Left ventricle myocardium superior (tissue), 1 donor: ENCODE results near the gene NAA38. TPM values are rescaled to one million over a fixed set of nuclear protein-coding genes. Genes with fewer than 3 reads are reported as not detected.
A peak's percentile ranks its signal among the peaks of the same experiment; 100 is the strongest.

Experiments
- ATAC-seq: fragments of 200-7000 bp; cut with Tn5 transposase; one replicate; pipeline ENCODE4 v1.9.1; 2020; ENCODE audit warnings: mild to moderate bottlenecking, moderate library complexity
- DNase-seq: peaks from one replicate; pipeline ENCODE4 v3.0.0-alpha.2; 2020
- intact Hi-C: fragments of 100-400 bp; cut with micrococcal nuclease; formaldehyde crosslinking; loops from one replicate; pipeline ENCODE4 v1.11.0; 2022
- long read RNA-seq: library from polyadenylated mRNA; unstranded; transcript quantifications from one replicate; pipeline ENCODE4 v2.0.0, GENCODE V29; 2021
- total RNA-seq: library from RNA; stranded (reverse); fragmentation: NEBNext Ultra II Directional; extraction: Animal tissue kit (Norgen Biotek cat#: 25700); gene quantifications from one replicate; pipeline ENCODE4 v1.2.1, GENCODE V29; 2021
- donor health status: DM: no; HTN: yes; CAD: no; lungs with severe emphysema.

Gene NAA38, protein sequence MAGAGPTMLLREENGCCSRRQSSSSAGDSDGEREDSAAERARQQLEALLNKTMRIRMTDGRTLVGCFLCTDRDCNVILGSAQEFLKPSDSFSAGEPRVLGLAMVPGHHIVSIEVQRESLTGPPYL
- 93.2 TPM for total RNA-seq
- long read RNA-seq, transcript NAA38-201 (2 exons, 999 nt), result major isoform, 39 of 89 reads
- long read RNA-seq, transcript NAA38-206 (2 exons, 424 nt), result minor isoform, 8 of 89 reads
- long read RNA-seq, transcript NAA38-205 (3 exons, 852 nt), result minor isoform, 30 of 89 reads
- long read RNA-seq, partial matches to known transcripts, result 2 of 89 reads
- long read RNA-seq, other reads (novel, unspliced or antisense), result 7 of 89 reads

DNA sequence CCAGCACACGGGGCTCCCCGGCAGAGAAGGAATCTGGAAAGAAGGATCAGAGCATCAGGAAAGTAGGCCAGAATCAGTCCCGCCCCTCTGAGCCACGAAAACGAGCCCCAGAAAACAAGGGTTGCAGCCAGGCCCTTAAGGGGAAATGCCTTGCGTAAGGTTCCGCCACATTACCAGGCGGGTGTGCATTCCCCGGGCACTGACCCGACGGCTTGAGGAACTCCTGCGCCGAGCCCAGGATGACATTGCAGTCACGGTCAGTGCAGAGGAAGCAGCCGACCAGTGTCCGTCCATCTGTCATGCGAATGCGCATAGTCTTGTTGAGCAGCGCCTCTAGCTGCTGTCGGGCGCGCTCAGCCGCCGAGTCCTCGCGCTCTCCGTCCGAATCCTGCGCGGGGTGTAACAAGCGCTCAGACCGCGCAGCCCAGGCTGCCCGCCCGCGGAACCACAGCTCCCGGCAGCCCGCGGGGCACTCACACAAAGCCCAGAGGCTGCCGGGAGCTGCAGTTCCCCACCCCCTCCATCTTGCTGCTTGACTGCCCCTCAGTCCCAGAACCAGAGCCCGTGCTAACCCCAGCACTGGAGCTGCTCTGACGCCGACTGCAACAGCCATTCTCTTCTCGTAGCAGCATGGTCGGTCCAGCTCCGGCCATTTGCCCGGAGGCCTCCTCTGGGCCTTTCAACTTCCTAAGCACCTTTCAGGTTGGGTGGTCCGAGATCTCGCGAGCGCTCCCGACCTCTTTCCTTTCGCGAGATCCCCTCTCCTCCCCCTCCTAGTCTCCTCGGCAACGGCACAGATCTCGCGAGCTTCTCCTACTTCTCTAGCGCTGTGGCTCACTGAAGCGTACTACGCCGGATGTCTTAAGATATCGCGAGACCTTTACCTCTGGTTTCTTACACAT lies at the start of gene NAA38:
Gene NAA38 (minus strand): TSS at position 749 of the 902 bp plus-strand sequence. CDS start 96 bp downstream, at position 653.
- peak; percentile 97 for DNase-seq
- peak; percentile 87 for ATAC-seq
- intact Hi-C loops, result loop anchor here (5.0 kb wide), 1 partner anchor 35 kb away; no protein-coding TSS in a partner anchor

DNA sequence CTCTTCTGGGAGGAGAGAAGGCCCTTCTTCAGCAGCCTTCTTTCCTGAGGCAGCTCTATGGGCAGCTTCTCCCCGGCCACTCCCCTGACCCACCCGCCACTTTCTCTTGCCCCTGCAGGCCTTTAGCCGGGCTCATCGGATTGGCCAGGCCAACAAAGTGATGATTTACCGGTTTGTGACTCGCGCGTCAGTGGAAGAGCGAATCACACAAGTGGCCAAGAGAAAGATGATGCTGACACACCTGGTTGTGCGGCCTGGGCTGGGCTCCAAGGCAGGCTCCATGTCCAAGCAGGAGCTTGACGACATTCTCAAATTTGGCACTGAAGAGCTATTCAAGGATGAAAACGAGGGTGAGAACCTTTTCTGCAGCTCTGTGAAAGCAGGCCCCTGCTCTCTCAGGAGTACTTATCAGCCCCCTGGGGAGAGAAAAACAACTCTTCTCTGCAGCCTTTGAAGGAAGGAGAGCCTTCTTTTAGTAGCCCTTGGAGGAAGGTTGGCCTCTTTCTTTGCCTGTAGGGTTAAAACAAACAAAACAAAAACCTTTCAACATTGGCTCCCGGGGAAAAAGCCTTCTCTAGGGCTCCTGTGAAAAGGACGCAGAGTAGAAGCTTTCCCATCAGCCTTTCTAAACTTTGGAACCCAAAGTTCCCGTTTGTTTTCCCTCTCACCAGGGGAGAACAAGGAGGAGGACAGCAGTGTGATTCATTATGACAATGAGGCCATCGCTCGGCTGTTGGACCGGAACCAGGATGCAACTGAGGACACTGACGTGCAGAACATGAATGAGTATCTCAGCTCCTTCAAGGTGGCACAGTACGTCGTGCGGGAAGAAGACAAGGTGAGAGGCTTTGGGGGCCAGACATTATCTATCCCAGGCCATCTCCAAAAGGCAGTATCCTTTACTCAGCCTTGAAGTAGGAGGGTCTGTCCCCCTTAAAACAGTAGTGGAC lies 46.1 kb upstream of the NAA38 start:
- ATAC-seq, result no peak
- intact Hi-C loops, result no loop called here
- no peak for DNase-seq

DNA sequence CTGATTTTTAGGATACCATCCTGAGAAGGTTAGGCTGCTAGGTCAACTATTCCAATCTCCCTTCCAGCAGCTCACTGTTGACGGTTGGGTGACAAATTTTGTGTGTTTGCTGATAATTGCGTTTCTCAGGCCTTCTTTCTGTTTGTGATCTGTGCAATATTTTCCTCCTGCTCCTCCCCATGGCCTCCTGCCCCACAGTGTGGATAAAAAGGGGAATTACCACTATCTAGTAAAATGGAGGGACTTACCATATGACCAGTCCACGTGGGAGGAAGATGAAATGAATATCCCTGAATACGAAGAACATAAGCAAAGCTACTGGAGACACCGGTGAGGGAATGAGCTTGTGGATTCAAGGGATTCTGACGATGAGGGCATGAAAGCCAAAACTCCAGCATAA lies 40.4 kb upstream of the NAA38 start:
- DNase-seq (no peak), ATAC-seq (peak; percentile 72)
- intact Hi-C loops, result no loop called here

DNA sequence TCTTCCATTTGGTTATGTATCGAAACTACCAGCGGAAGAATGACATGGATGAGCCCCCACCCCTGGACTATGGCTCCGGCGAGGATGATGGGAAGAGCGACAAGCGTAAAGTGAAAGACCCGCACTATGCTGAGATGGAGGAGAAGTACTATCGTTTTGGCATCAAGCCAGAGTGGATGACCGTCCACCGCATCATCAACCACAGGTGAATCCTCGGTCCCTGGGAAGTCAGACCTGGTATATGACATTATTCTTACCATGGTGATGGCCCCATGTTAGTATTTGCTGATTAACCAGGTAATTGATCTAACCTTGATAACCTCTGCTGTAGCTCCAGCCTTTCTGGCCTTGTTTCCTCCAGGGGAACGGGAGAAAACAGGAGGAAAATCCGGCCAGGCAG lies 39.7 kb upstream of the NAA38 start:
- intact Hi-C loops, result no loop called here
- ATAC-seq (no peak), DNase-seq (no peak)

DNA sequence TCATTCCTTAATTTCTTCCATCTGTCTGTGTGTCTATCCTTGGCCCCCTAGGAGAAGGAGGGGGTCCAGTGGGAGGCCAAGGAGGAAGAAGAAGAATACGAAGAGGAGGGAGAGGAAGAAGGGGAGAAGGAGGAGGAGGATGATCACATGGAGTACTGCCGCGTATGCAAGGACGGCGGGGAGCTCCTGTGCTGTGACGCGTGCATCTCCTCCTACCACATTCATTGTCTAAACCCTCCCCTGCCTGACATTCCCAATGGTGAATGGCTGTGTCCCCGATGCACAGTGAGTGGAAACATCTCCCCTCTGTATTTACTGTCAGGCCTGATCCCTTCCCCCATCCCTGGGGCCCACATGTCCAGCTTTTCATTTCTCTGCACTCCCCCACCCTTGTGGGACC lies 37.5 kb upstream of the NAA38 start:
- ATAC-seq (no peak), DNase-seq (no peak)
- intact Hi-C loops, result no loop called here

DNA sequence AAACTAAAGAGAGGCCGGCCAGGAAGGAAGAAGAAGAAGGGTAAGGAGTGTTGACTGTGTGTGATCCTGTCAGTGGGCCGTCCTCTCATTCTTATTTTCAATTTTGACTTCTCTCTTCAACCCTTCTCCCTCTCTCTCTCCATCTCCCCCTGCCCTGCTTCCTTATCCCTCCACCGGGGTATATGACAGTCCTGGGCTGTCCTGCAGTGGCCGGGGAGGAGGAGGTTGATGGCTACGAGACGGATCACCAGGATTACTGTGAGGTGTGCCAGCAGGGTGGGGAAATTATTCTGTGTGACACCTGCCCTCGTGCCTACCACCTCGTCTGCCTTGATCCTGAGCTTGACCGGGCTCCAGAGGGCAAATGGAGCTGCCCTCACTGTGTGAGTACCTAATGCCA lies 36.9 kb upstream of the NAA38 start:
- ATAC-seq (no peak), DNase-seq (no peak)
- intact Hi-C loops, result no loop called here

DNA sequence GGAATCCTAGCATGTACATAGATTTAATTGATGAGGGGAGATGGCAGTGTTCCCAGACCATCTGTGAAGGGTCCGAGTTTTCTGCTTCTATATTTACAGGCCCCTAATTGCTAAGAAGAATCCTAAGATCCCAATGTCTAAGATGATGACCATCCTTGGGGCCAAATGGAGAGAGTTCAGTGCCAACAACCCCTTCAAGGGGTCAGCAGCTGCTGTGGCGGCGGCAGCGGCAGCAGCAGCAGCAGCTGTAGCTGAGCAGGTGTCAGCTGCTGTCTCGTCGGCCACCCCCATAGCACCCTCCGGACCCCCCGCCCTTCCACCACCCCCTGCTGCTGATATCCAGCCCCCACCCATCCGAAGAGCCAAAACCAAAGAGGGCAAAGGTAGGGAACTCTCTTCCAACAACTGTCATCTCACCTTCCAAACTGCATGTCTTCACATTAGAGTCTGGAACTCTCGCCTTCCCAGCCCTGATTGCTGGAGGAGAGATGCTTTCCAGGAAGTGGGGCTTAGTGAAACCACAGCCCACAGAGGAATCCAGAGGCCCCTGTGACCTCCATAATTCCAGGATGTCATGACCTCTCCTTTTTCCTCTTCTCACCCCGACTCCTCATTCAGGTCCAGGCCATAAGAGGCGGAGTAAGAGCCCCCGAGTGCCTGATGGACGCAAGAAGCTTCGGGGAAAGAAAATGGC lies 36.0 kb upstream of the NAA38 start:
- DNase-seq, result no peak
- no peak for ATAC-seq
- intact Hi-C loops, result no loop called here

DNA sequence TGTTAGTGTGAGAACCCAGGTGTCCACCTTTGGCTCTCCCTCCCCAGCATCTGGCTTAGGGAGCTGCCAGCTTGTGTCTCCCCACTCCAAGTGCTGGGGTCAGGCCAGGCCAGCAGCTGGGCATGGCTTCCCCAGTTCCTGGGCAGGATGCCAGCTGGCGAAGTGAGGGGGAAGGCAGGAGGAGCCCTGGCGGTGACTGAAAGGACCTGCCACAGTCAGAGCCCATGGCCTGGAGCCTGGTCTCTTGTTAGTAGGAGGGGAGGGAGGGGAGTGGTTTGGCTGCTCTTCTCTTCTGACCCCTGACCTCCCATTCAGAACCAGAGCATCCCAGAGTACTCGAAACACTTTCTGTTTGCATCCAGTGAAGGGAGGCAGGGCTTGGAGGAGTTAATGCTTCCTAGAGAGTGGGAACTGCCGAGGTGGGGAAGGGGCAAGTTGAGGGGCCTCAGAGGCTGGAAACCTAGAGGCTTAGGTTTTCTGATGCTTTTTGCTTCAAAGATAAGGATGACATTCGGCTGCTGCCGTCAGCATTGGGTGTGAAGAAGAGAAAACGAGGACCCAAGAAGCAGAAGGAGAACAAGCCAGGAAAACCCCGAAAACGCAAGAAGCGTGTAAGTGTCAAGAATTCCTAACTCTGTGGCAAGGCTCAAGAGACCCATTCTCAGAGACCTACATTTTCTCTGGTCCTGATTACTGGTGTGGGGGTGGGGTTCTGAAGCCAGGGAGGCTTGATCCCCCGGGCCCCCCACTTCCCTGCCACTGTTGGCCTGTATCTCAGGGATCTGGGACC lies 32.0 kb upstream of the NAA38 start:
- ATAC-seq (peak; percentile 84), DNase-seq (peak; percentile 99)
- intact Hi-C loops, result no loop called here

DNA sequence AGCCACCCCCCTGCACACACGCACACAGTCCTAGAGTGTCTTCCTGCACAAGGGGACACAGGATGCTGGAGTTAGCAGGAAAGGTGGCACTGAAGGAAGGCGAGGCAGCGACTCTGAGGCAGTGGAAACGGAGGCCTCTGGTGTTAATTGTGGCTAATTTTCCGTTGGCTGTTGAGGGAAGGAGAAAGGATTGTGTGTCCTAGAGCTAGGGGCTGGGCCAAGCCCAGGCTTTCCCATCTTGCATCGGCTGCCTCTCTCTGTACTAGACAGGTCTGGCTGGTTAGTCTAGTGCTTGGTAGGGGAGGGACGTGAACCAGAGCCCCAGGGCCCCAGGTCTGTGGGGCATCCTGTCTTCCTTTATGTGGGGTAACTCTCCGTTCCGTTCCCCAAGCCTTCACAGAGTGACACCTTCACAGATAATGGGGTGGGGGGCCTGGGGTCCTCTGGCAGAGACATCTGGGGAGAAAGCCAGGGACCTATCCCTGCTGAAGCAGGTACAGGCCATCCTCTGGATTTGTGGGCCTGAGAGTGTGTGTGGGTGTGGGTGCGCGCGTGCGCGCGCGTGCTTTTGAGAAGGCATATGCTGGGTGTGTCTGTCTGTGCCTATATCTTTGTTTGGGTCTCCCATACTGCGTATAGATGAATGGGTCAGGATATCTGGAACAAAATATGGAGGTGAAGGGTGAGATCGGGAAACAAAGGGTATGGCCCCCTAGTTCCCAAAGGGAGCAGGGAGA lies 31.0 kb upstream of the NAA38 start, which contains the start of gene CHD3:
Gene CHD3 (plus strand): TSS at position 606 of the 737 bp plus-strand sequence. CDS start 212 bp downstream, outside the sequence.
- DNase-seq (peak; percentile 35), ATAC-seq (peak; percentile 9)
- intact Hi-C loops, result no loop called here

DNA sequence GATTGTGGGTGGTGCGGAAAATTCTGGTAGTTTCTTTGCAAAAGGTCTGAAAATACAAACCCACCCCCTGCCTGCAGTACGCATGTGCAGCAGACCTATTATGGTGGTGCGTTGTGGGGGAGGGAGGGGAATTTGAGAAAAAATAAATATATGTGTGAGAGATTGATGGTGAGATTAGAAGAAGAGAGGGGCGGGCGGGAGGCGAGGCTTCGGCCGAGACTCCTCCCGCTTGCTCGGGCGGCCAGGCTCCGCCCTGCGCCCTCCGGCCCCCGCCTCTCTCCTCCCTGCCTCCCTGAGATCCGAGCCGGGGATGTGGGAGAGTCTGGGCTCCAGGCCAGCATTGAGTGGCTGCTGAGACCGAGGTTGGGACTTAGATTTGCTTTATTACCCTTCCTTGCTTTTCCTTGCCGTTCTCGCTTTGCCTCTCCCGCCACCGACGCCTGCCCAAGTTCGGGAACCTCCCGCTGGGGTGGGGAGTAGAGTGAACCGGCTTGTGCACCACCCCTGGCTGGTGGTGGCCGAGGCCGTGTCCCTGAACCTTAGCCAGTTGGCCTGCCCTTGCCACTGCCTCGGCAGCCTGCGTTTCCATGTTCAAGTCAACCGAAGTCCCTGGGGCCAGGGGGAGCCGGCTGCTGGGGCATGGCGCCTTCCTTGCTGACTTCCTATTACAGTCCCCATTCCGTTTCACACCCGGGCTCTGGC lies 30.3 kb upstream of the NAA38 start:
- DNase-seq (peak; percentile 95), ATAC-seq (peak; percentile 84)
- intact Hi-C loops, result no loop called here

DNA sequence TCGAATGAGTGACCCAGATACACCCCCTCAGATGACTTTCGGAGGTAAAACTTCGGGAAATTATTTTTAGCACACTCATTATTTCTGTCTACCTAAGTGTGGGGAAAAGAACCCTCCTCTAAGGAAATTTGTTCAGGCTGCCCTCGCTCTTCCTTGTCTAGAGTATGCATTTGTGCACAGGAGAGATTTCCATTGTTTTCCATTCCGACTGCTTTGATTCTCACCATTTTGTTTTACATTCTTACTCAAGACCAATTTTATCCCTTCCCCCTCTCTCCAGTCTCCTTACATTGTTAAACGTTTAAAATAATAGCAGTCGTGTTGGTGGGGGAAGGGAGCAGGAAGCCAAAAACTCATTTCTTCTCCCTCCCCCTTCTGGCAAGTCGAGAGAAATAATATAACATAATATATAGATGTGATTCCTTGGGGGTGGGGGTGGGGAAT lies 29.7 kb upstream of the NAA38 start:
- DNase-seq, result no peak
- ATAC-seq, result no peak
- intact Hi-C loops, result no loop called here

DNA sequence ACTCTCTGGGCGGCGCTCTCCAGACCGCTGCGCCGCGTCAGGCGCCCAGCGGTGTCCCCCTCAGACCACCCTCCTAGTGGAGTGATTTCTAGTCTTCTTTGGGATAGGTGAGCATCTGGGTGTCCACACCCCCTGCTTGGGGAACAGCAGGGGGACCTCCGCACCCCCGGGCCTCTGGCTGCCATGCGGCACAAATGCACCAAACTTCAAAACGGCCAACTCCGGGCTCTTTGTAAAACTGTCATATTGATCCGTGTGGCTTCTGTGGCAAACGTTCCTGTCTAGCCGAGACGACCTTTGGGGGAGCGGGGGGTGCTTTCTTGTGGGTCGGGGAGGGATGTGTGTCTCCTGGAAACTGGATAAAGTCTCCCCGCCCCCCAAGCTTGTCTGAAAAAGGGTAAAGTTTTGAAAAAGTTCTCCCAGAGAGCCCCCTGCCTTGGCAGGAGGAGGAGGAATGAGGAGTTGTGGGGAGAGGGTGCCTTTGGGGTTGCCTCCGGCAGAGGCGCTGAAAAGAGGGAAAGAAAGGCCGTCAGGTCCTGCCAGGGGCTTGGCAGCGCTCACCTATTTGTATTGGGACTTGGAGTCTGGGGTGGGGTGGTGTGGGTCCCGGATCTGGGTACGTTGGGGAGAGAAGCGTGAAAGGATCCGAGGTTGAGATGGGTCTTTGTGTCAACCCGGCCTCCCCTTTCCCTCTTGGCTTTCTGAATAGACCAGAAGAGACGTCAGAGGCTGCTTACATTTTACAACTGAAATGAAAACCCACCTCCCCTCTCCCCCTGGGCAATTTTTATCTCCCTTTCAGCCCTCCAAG lies 29.1 kb upstream of the NAA38 start:
- intact Hi-C loops, result no loop called here
- no peak for ATAC-seq
- DNase-seq, result no peak

DNA sequence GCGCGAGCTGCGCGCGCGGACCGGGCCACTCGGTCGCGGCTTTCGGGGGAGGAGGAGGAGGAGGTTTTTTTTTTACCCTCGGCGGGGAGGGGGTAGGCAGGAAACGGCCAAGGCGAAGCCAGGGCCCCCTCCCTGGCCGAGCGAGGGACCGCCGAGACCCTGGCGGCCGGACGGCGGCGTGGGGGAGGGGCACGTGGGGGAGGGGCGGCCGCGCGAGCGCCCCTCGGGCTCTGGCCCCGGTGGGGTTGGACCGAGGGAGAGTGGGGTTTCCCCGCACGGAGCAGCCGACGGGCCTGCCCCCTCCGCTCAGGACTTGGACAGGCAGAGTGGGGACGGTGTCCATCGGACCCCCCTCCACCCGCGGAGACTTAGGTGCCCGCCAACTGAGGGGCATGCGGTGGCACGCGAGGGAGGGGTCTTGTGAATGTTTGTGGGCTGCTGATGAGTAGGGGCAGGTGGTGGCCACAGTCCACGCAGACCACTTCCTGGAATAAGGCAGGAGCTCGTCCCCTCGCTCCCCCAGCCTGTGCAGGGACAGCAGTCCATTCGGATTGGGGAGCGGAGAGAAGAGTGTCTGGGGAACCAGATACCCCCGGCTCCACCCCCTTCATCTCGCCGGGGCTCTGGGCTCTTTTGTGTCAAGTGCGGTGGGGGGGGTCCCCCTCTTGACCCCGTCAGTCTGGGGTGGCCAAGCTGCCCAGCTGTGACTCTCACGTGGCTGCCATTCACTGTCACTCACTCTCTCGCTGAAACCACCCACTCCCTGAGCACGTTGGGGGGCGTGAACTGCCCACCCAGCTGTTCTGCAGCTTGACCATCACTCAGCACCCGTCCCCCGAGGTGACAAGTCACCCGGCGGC lies 28.2 kb upstream of the NAA38 start:
- ATAC-seq, result no peak
- intact Hi-C loops, result no loop called here
- DNase-seq, result peak; percentile 57

DNA sequence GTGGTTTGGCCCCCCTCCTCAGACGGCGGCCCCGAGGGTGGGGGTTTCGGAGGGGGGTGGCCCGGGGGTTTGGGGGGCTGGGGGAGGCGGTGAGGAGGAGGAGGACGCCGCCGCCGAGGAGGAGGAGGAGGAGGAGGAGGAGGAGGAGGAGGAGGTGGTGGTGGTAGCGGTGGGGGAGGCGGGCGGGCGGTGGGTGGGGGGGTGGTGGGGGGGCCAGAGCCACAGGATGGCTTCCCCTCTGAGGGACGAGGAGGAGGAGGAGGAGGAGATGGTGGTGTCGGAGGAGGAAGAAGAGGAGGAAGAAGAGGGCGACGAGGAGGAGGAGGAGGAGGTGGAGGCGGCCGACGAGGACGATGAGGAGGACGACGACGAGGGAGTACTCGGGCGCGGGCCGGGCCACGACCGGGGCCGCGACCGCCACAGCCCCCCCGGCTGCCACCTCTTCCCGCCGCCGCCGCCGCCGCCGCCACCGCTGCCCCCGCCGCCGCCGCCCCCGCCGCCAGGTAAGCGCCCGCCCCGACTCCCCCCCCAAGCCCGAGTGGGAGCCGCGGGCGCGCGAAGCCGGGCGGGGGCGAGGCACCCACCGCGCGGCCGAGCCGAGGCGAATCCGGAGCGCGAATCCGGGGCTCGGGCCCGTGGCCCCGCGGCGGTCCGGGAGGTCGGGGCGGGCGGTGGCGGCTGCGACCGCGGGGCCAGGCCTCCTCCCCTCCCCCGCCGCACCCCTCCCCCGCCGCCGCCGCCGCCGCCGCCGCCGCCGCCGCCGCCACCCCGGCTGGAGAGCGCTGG lies 27.4 kb upstream of the NAA38 start:
- DNase-seq (peak; percentile 41), ATAC-seq (no peak)
- intact Hi-C loops, result no loop called here
